ENCODE results near the gene YKT6. TPM values are rescaled to one million over a fixed set of nuclear protein-coding genes. Genes with fewer than 3 reads are reported as not detected.

YKT6 gene
- total RNA-seq, 4 donors from 2014 or later: 36.2 to 54.6 (median 43.6) TPM

DNA sequence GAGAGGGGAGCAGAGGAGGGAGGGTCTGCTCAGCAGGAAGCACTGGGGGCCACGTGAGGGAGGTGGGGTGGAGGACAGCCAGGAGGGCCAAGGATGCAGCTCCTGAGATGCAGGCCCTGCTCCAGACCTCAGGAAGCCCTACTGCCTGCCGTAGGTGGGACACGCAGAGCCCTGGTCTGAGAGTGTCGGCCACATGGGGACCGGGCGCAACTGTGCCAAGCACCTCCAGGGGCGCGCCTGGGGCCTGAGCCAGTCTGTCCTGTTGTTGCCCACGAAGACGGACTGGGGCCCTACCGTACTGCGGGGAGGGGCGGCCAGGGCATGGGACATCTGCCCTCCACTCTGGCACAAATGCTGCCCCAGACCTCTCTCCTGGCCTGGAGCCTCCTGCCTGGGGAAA is 31.6 kb downstream of the YKT6 start:
- Histone ChIP-seq H3K27ac (no peak overlapping the region), H3K27me3 (no peaks in the 10 kb centered on the region), H3K4me1 (no peaks in the 10 kb centered on the region), H3K36me3 (no peaks in the 10 kb centered on the region), H3K9me3 (no peaks in the 10 kb centered on the region), H3K4me3 (no peak overlapping the region)
- 83 to 87% methylated on average over 13 of the region's 13 CpGs for WGBS, 2 donors
- TF ChIP-seq EP300 (IDR thresholded peaks at IDR 0.05) (no peak), POLR2A (IDR thresholded peaks at IDR 0.05) (no peak)
- TF ChIP-seq, protein P1, sequence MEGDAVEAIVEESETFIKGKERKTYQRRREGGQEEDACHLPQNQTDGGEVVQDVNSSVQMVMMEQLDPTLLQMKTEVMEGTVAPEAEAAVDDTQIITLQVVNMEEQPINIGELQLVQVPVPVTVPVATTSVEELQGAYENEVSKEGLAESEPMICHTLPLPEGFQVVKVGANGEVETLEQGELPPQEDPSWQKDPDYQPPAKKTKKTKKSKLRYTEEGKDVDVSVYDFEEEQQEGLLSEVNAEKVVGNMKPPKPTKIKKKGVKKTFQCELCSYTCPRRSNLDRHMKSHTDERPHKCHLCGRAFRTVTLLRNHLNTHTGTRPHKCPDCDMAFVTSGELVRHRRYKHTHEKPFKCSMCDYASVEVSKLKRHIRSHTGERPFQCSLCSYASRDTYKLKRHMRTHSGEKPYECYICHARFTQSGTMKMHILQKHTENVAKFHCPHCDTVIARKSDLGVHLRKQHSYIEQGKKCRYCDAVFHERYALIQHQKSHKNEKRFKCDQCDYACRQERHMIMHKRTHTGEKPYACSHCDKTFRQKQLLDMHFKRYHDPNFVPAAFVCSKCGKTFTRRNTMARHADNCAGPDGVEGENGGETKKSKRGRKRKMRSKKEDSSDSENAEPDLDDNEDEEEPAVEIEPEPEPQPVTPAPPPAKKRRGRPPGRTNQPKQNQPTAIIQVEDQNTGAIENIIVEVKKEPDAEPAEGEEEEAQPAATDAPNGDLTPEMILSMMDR (IDR thresholded peaks at IDR 0.05): no peak
- DNase-seq (ENCODE audit: low spot score in 2 of 2): no peak

DNA sequence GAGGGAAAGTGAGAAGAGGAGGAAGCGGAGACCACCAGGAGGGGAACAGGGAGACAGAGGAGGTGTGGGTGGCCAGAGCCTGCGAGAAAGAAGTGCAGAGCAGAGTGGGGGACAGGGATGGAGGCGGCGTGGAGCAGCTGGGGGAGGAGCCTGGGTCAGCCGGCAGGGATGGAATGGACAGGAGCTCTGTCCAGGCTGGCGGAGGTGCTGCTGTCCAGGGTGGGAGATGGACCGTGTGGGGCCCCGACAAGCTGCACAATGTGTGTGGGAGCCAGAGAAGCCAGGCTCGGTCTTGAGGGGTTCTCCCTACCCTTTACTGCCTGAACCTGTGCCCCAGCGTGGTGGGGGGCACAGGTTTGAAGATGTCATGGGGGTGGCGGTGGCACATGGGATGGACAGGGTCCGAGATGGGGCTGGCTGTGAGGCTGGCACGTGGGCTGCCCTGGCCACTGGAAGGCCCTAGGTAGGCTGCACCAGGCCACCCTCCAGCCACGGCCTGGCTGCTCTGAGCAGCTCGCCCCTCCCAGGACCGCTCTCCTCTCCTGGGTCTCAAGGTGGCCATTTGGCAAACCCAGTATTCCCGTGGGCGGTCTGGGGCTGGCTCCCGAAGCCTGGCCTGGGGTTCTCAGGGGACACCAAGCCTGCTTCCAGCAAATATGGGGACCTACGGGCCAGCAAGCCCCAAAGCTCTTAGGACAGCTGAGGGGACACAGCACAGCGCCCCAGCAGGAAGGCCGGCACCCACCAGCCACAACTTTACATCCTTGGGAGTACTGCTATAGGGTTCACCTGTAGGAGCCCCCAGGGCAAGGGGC is 32.3 kb downstream of the YKT6 start:
- no peaks in the 10 kb centered on the region for H3K9me3 ChIP-seq
- no peak for DNase-seq (ENCODE audit: low spot score in 2 of 2)
- no peaks in the 10 kb centered on the region for H3K27me3 ChIP-seq
- 56 to 66% methylated on average over 12 to 22 of the region's 22 CpGs for WGBS, 2 donors
- TF ChIP-seq POLR2A (IDR thresholded peaks at IDR 0.05) (no peak), EP300 (IDR thresholded peaks at IDR 0.05) (no peak)
- TF ChIP-seq, protein P1 (IDR thresholded peaks at IDR 0.05): no peak
- H3K4me1 ChIP-seq: no peaks in the 10 kb centered on the region
- no peak overlapping the region for H3K4me3 ChIP-seq
- H3K27ac ChIP-seq: no peak overlapping the region
- H3K36me3 ChIP-seq: no peaks in the 10 kb centered on the region

DNA sequence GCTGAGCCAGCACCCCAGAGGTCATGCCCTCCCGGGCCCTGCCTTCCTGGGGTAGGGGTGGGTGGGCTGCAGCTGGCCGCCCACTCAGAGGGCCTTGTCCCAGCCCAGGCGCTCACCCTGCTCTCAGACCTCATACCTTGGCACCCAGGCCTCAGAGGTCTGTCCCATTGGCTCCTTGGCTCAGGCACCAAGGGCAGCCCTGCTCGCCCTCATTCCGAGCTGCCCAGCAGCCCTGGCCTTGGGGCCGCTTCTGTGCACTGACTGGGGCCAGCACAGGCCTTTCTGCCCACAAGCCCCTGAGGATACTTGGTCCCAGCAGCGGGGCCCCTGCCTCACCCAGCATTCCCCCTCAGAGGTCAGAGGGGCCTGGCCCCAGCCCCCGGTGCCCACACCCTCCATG is 34.3 kb downstream of the YKT6 start:
- DNase-seq (ENCODE audit: low spot score in 2 of 2): no peak
- Histone ChIP-seq H3K27ac (peak overlapping the region in 1 of 4 donors; percentile 2), H3K36me3 (no peaks in the 10 kb centered on the region), H3K4me3 (no peak overlapping the region), H3K27me3 (no peaks in the 10 kb centered on the region), H3K9me3 (no peaks in the 10 kb centered on the region), H3K4me1 (no peaks in the 10 kb centered on the region)
- no peak for TF ChIP-seq EP300 (IDR thresholded peaks at IDR 0.05)
- no peak for TF ChIP-seq POLR2A (IDR thresholded peaks at IDR 0.05)
- TF ChIP-seq, protein P1 (IDR thresholded peaks at IDR 0.05): no peak
- WGBS, 2 donors: 78 to 88% methylated on average over 5 to 6 of the region's 8 CpGs

- WGBS, 2 donors: 60 to 72% methylated on average over 18 to 22 of the region's 22 CpGs
- peaks cover 0 to 2% (median 0%) of the 10 kb centered on the region in 4 donors for H3K4me1 ChIP-seq
- H3K36me3 ChIP-seq: no peaks in the 10 kb centered on the region
- TF ChIP-seq, protein P1 (IDR thresholded peaks at IDR 0.05): no peak
- TF ChIP-seq EP300 (IDR thresholded peaks at IDR 0.05): no peak
- no peak for TF ChIP-seq POLR2A (IDR thresholded peaks at IDR 0.05)
- DNase-seq (ENCODE audit: low spot score in 2 of 2): no peak
- no peaks in the 10 kb centered on the region for H3K9me3 ChIP-seq
- no peaks in the 10 kb centered on the region for H3K27me3 ChIP-seq
- no peak overlapping the region for H3K4me3 ChIP-seq
- H3K27ac ChIP-seq: peak overlapping the region in 1 of 4 donors; percentile 44
Measured at GRCh38 chr7:44235582-44236332, 35.0 kb downstream of the YKT6 start.

DNA sequence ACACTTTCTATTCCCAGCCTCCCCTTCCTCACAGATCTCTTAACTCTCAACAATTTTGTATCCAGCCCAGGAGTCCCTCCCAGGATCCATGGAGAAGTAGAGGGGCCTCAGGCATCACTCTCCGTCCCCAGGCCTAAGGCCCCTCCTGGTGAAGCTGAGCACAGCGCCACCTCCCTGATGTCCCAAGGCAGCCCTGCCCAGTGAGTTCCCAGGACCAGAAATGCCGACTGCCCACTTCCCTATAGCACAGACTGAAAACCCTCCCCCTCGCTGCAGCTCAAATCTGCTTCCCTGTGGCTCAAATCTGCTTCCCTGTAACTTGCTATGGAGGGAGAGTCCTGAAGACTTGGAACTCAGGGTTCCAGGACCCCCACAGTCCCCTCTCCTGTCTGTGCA is 35.6 kb downstream of the YKT6 start:
- TF ChIP-seq EP300 (IDR thresholded peaks at IDR 0.05) (no peak), POLR2A (IDR thresholded peaks at IDR 0.05) (no peak)
- TF ChIP-seq, protein P1 (IDR thresholded peaks at IDR 0.05): no peak
- DNase-seq (ENCODE audit: low spot score in 2 of 2): no peak
- 53% methylated on average over 4 of the region's 4 CpGs for WGBS, 2 donors

More for the DNA sequence above, 35.6 kb downstream of the YKT6 start:
- Histone ChIP-seq H3K4me1 (peaks cover 0 to 8% (median 0%) of the 10 kb centered on the region in 4 donors), H3K27ac (peak overlapping the region in 1 of 4 donors; percentile 11), H3K9me3 (no peaks in the 10 kb centered on the region), H3K4me3 (no peak overlapping the region), H3K27me3 (no peaks in the 10 kb centered on the region), H3K36me3 (no peaks in the 10 kb centered on the region)

Measured in tibial nerve (tissue), 4 donors.